HepG2 (cell line): ENCODE measurements around the gene BRCA1. TPM values are rescaled to one million over a fixed set of nuclear protein-coding genes. Genes with fewer than 3 reads are reported as not detected.
A peak's percentile ranks its signal among the peaks of the same experiment; 100 is the strongest.

Experiments used
- ATF1 ChIP-seq: IDR thresholded peaks from 2 replicates; pipeline ENCODE4 v1.6.1; 2016; ENCODE audit warnings: mild to moderate bottlenecking, control low read depth
- FOSL1 ChIP-seq: sonication (generic); formaldehyde crosslinking; IDR thresholded peaks from 2 replicates; pipeline ENCODE4 v1.9.0; 2021; ENCODE audit warnings: missing genetic modification reagents, borderline replicate concordance
- FOXK2 ChIP-seq: fragments of 450-650 bp; IDR thresholded peaks from 2 replicates; pipeline ENCODE4 v1.6.1; 2016
- FOXM1 ChIP-seq: sonication (generic); formaldehyde crosslinking; IDR thresholded peaks from 2 replicates; pipeline ENCODE4 v1.5.0; 2020; ENCODE audit warnings: missing genetic modification reagents
- GABPA ChIP-seq, 2 experiments: IDR thresholded peaks; 2 replicates each; pipeline ENCODE4 v1.6.1; 2011 to 2016; ENCODE audit warnings: low read depth in 2 of 2, low read length in 1 of 2, missing biosample characterization in 1 of 2, missing genetic modification characterization in 1 of 2
- HMGXB3 ChIP-seq: sonication (generic); formaldehyde crosslinking; IDR thresholded peaks from 2 replicates; pipeline ENCODE4 v1.4.0; 2020; ENCODE audit warnings: missing genetic modification reagents, borderline replicate concordance
- ISX ChIP-seq: sonication (generic); formaldehyde crosslinking; conservative IDR thresholded peaks from 2 replicates; pipeline ENCODE4 v1.5.0; 2020; ENCODE audit warnings: missing genetic modification reagents
- LCORL ChIP-seq, 2 experiments: fragments of 450-650 bp in 1 of 2; sonication (generic) in 1 of 2; formaldehyde crosslinking in 1 of 2; IDR thresholded peaks; 2 replicates each; pipeline versions ENCODE4 v1.5.0 to v1.6.1; 2017 to 2020; ENCODE audit warnings: antibody characterized with exemption in 1 of 2, missing genetic modification reagents in 1 of 2
- NCOR1 ChIP-seq: fragments of 200-600 bp; sonication (generic); IDR thresholded peaks from 2 replicates; pipeline ENCODE4 v1.7.0; 2017; ENCODE audit warnings: antibody characterized with exemption, low read length, borderline replicate concordance
- NFKB2 ChIP-seq: sonication (generic); formaldehyde crosslinking; IDR thresholded peaks from 2 replicates; pipeline ENCODE4 v1.4.0; 2020; ENCODE audit warnings: missing genetic modification reagents, borderline replicate concordance
- PCBP2 ChIP-seq: fragments of 200-400 bp; formaldehyde crosslinking; optimal IDR thresholded peaks from 2 replicates; pipeline ENCODE3; 2018; ENCODE audit warnings: low read length, low read depth; ENCODE audit not compliant: poor library complexity, severe bottlenecking
- POGZ ChIP-seq: sonication (generic); formaldehyde crosslinking; IDR thresholded peaks from 2 replicates; pipeline ENCODE4 v1.4.0; 2020; ENCODE audit warnings: mild to moderate bottlenecking, missing genetic modification reagents
- POLR2G ChIP-seq: fragments of 200-400 bp; formaldehyde crosslinking; IDR thresholded peaks from 2 replicates; pipeline ENCODE4 v1.6.1; 2018; ENCODE audit warnings: mild to moderate bottlenecking, low read depth, low read length, moderate library complexity
- SOX5 ChIP-seq: IDR thresholded peaks from 2 replicates; pipeline ENCODE4 v1.6.1; 2016; ENCODE audit warnings: borderline replicate concordance
- ZBTB3 ChIP-seq: sonication (generic); formaldehyde crosslinking; IDR thresholded peaks from 2 replicates; pipeline ENCODE4 v1.4.0; 2020; ENCODE audit warnings: low read depth, mild to moderate bottlenecking, moderate library complexity, missing genetic modification reagents, borderline replicate concordance
- ZNF292 ChIP-seq: sonication (generic); formaldehyde crosslinking; IDR thresholded peaks from 2 replicates; pipeline ENCODE4 v1.8.1; 2022; ENCODE audit warnings: mild to moderate bottlenecking, low read depth, missing genetic modification reagents, borderline replicate concordance
- ZNF7 ChIP-seq: IDR thresholded peaks from 2 replicates; pipeline ENCODE4 v1.6.1; 2016; ENCODE audit warnings: missing biosample characterization, missing genetic modification reagents
- polyA plus RNA-seq, 8 experiments: library from polyadenylated mRNA; depleted of rRNA in 3 of 8; stranded (reverse) in 7 of 8; unstranded in 1 of 8; fragments of >200 nt; fragmentation: Illumina TruSeq in 4 of 8; extraction: Trizol in 4 of 8; gene quantifications; 2 replicates each; pipeline versions ENCODE4 v1.2.1 to v1.2.3, GENCODE V29; 2011 to 2016; ENCODE audit warnings: low read depth in 4 of 8, missing spikeins in 1 of 8, mixed read lengths in 1 of 8; ENCODE audit not compliant: insufficient read depth in 1 of 8
- total RNA-seq, 5 experiments: library from RNA; depleted of rRNA; stranded (reverse); fragments of >200 nt; fragmentation: Illumina TruSeq; extraction: Trizol; gene quantifications; 2 replicates each; pipeline ENCODE4 v1.2.3, GENCODE V29; 2016; ENCODE audit warnings: low read depth in 1 of 5
- TF ChIP-seq, protein P1 (sequence below): IDR thresholded peaks from 2 replicates; pipeline ENCODE4 v1.6.1; 2016
- TF ChIP-seq, protein P2 (sequence below): sonication (generic); formaldehyde crosslinking; IDR thresholded peaks from 2 replicates; pipeline ENCODE4 v1.8.1; 2023; ENCODE audit warnings: mild to moderate bottlenecking, missing genetic modification reagents
- TF ChIP-seq, protein P3 (sequence below): sonication (generic); formaldehyde crosslinking; IDR thresholded peaks from 2 replicates; pipeline ENCODE4 v1.9.0; 2022; ENCODE audit warnings: missing genetic modification reagents, mild to moderate bottlenecking, borderline replicate concordance

The BRCA1 gene
- total and polyA plus RNA-seq, 2 of the 13 experiments (the other 11 are each of a cell fraction or from before 2014, with no cell fraction given), result 13.3 to 37.5 TPM

- no peak for TF ChIP-seq GABPA (IDR thresholded peaks at IDR 0.05; ENCODE audit: low read depth, low read length)
- no peak for TF ChIP-seq GABPA (CRISPR knock-in tag; IDR thresholded peaks at IDR 0.05; ENCODE audit: low read depth)
- no peak for TF ChIP-seq LCORL (IDR thresholded peaks at IDR 0.05)
- no peak for TF ChIP-seq LCORL (CRISPR knock-in tag; IDR thresholded peaks at IDR 0.05)
- TF ChIP-seq FOXK2, result no peak
- TF ChIP-seq FOSL1, result no peak
- TF ChIP-seq, protein P1, sequence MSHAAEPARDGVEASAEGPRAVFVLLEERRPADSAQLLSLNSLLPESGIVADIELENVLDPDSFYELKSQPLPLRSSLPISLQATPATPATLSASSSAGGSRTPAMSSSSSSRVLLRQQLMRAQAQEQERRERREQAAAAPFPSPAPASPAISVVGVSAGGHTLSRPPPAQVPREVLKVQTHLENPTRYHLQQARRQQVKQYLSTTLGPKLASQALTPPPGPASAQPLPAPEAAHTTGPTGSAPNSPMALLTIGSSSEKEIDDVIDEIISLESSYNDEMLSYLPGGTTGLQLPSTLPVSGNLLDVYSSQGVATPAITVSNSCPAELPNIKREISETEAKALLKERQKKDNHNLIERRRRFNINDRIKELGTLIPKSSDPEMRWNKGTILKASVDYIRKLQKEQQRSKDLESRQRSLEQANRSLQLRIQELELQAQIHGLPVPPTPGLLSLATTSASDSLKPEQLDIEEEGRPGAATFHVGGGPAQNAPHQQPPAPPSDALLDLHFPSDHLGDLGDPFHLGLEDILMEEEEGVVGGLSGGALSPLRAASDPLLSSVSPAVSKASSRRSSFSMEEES (CRISPR knock-in tag), result no peak
- TF ChIP-seq NCOR1, result no peak
- TF ChIP-seq ISX (CRISPR knock-in tag), result no peak
- TF ChIP-seq POLR2G, result no peak
- no peak for TF ChIP-seq NFKB2 (CRISPR knock-in tag)
- no peak for TF ChIP-seq HMGXB3
- no peak for TF ChIP-seq SOX5 (CRISPR knock-in tag)
- TF ChIP-seq, protein P2, sequence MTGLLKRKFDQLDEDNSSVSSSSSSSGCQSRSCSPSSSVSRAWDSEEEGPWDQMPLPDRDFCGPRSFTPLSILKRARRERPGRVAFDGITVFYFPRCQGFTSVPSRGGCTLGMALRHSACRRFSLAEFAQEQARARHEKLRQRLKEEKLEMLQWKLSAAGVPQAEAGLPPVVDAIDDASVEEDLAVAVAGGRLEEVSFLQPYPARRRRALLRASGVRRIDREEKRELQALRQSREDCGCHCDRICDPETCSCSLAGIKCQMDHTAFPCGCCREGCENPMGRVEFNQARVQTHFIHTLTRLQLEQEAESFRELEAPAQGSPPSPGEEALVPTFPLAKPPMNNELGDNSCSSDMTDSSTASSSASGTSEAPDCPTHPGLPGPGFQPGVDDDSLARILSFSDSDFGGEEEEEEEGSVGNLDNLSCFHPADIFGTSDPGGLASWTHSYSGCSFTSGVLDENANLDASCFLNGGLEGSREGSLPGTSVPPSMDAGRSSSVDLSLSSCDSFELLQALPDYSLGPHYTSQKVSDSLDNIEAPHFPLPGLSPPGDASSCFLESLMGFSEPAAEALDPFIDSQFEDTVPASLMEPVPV, result no peak
- no peak for TF ChIP-seq ATF1 (CRISPR knock-in tag)
- TF ChIP-seq PCBP2, result no peak
- no peak for TF ChIP-seq FOXM1 (CRISPR knock-in tag)
- no peak for TF ChIP-seq ZBTB3 (CRISPR knock-in tag)
- TF ChIP-seq, protein P3, sequence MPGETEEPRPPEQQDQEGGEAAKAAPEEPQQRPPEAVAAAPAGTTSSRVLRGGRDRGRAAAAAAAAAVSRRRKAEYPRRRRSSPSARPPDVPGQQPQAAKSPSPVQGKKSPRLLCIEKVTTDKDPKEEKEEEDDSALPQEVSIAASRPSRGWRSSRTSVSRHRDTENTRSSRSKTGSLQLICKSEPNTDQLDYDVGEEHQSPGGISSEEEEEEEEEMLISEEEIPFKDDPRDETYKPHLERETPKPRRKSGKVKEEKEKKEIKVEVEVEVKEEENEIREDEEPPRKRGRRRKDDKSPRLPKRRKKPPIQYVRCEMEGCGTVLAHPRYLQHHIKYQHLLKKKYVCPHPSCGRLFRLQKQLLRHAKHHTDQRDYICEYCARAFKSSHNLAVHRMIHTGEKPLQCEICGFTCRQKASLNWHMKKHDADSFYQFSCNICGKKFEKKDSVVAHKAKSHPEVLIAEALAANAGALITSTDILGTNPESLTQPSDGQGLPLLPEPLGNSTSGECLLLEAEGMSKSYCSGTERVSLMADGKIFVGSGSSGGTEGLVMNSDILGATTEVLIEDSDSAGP, result no peak
- TF ChIP-seq ZNF292, result no peak
- TF ChIP-seq ZNF7 (CRISPR knock-in tag), result peak; percentile 79
- TF ChIP-seq POGZ, result no peak
Measured at GRCh38 chr17:43151880-43152456, 26.8 kb upstream of the BRCA1 start (continued).
